Activated T-cell treated with anti-CD3 and anti-CD28 coated beads for 4 hours (primary cell): ENCODE results near the gene PNPLA7.
"Not testable (repeated sequence)": the region's sequence is repeated elsewhere in the genome, so short reads cannot be mapped to it uniquely, and the experiment has no call there.

Source experiments
- DNase-seq: peaks from one replicate; pipeline ENCODE4 v3.0.0-alpha.2; 2020

Gene PNPLA7

DNA sequence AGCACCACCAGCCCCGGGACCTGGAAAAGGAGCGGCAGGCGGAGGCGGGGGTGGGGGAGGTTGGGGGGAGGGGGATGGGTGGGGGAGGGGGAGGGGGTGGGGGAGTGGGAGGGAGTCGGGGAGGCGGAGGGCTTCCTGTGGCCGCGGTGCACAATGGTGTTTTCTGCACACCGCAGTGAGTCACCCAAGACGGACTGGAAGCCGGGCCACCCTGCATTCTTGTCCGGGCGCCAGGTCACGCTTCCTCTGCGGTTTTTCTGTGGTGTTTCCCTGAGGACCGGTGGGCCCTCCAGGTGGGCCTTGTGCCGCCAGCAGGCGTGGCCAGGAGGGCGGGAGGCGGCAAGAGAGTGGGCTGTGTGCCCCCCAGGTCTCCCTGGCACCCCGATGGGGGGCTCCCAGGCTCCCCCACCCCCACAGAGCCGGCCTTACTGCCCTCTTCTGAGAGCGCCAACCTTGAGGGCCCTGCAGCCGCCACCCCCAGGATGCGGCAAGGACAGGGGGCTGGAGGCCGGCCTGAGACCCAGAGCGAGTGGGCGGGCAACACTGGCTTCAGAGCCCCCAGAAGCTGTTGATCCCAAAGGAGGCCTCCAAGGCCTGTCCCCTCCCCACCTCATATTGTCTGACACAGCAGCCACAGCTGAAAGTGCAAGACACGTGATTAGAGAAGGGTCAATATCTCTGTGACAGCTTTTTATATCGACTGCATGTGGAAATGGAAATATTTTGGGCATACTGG lies 138.4 kb downstream of the PNPLA7 start:
- no peak for DNase-seq

GRCh38 chr9:137411260-137411644 lies 138.9 kb downstream of the PNPLA7 start:
- DNase-seq: no peak

GRCh38 chr9:137410891-137411249 lies 139.3 kb downstream of the PNPLA7 start:
- no peak for DNase-seq

DNA sequence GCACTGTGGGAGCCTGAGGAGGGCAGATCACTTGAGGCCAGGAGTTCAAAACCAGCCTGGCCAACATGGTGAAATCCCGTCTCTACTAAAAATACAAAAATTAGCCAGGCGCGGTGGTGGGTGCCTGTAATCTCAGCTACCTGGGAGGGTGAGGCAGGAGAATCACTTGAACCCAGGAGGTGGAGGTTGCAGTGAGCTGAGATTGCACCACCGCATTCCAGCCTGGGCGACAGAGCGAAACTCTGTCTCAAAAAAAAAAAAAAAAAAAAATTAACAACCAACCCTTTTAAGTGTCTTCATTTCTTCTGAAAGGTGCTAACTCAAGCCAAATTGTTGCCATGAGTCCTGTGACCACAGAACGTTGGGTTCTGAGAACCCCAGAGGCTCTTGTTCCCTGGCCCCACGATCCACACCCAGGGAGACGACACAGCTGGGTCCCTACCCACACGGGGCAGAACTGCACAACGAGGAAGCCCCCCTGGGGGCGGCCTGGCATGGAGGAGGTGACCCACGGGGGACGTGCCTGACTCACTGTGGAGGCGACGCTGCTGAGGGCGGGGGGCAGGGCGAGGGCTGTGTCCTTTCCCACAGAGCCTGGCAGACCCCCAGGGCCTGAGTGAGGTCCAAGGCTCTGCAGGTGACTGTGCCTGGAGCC lies 139.8 kb downstream of the PNPLA7 start:
- DNase-seq: not testable (repeated sequence)
